GM19324 (cell line): ENCODE data around the gene SMARCB1.

Experiments used
- ATAC-seq: cut with Tn5 transposase; IDR thresholded peaks from one replicate; pipeline ENCODE4 v1.9.1; 2021; ENCODE audit warnings: mild to moderate bottlenecking, moderate library complexity; ENCODE audit not compliant: unreplicated experiment, low FRiP score

Gene SMARCB1

DNA sequence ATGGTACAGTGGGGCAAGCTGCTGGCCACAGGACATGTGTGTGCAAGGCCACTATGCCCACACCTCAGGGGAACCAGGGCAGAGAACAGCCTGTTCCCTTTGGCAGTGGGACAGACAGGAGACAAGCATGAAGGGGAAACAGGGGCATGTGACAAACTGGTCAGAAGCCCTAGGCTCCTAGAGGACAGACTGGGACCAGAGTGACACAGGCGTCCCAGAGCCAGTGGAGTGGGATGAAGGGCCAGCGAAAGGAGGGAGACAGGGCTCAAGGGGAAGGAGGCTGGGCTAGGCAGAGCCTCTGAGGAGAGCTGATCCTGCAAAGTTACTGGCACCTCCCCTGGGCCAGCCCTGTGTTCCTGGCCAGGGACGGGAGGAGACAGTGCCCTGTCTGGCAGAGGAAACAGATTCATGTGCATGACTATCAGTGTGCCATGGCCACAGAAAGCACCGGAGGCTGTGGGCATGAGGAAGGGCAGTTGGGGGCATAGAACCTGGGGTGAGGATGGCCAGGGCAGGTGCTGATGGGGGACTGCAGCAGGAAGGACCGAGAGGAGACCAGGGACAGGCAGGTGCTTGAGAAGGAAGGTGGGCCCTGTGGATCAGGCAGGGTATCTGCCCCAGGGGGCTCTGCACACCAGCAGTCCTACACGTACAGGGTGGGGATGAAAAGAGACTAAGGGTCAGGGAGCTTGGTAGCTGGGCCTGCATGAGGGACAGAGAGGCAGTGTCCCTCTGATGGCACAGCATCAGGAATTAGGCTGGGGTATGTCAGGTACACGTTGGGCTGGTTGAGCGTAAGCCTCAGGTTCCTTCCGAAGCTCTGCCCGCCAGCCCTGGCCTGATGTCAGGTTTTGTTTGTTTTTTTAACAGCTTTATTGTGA lies 42.3 kb downstream of the SMARCB1 start:
- ATAC-seq: no peak

DNA sequence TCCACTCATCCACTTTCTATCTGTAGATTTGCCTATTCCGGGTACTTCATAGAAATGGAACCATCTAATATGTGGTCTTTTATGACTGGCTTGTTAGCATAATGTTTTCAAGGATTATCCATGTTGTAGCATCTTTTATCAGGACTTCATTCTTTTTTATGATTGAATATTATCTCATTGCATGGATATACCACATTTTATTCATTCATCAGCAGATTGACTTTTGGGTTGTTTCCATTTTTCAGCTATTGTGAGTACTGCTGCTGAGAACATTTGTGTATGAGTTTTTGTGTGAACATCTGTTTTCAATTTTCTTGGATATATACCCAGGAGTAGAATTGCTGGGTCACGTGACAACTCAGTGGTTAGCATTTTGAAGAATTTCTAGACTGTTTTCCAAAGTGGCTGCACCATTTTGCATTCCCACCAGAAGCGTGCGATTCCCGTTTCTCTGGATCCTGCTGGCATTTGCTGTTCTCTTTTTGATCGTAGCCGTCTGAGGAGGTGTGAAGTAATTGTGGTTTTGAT lies 43.1 kb downstream of the SMARCB1 start:
- ATAC-seq: no peak

DNA sequence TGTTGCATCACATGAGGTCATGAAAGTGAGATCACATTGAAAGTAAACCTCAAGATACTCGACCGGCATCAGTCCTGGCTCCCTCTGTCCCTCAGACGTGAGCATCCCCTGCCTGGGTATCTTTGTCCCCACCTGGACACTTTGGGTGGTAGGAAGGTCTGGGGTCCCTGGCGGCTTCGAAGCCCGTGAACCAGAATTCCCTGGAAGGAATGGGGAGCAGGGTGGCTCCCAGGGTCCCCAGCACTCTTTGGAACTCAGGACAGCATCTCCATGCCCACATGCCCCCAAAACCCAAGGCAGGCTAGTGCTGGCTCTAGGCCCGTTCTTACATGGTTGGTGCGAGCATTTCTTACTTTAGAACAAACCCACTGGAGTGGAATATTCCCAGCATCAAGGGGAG lies 44.5 kb downstream of the SMARCB1 start:
- no peak for ATAC-seq

DNA sequence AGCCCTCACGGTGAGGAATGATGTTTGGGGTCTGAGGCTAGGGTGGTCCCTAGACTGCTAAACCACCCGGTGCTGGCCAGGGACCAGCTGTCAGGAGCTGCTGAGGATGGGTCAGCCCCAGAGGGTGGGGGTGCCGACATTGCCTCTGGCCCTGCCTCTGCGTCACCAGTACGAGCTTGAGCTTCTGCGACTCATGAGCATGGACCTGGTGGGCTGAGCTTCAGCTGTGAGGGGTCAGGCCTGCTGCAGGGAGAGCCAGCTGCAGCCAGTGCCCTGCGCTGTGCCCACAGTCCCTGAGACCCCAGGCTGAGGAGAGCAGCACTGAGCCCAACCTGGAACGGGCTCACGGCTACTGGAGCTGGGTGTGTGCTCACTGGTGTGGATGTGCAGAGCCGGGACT lies 45.0 kb downstream of the SMARCB1 start:
- no peak for ATAC-seq

DNA sequence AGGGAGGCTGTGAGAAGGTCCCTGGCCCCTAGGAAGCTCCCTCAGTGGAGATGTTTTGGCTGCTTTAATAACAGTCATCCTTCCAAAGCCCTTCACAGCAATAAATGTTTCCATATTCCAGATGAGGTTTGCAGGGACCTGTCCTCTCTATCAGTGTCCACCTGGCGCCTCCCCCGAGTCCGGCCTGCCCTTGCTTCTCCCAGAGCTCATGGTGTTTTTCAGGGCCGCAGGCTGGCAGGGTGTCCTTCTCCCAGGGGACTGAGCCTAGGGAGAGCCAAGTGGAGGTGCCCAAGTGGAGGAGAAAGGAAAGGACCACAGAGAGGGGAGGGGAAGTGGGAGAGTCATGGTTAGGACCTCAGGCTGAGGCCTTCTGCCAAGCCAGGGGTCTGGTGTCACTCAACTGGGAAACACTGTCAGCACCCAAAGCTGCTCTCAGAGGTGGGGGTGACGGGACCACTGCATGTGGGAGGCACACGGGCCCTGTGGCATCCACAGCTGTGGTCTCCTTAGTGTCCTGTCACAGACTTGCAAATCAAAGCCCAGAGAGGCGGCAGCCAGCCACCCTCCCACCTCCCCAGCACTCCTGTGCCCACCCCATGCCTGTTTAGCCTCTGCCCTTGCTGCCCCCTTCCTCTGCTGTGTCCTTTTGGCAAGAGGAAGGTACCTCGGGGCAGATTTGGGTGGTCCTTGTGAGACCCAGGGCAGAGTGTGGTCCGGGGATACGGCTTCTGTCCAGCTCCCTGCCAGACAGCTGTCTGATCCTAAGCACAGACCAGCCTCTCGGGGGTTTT lies 45.7 kb downstream of the SMARCB1 start:
- no peak for ATAC-seq

DNA sequence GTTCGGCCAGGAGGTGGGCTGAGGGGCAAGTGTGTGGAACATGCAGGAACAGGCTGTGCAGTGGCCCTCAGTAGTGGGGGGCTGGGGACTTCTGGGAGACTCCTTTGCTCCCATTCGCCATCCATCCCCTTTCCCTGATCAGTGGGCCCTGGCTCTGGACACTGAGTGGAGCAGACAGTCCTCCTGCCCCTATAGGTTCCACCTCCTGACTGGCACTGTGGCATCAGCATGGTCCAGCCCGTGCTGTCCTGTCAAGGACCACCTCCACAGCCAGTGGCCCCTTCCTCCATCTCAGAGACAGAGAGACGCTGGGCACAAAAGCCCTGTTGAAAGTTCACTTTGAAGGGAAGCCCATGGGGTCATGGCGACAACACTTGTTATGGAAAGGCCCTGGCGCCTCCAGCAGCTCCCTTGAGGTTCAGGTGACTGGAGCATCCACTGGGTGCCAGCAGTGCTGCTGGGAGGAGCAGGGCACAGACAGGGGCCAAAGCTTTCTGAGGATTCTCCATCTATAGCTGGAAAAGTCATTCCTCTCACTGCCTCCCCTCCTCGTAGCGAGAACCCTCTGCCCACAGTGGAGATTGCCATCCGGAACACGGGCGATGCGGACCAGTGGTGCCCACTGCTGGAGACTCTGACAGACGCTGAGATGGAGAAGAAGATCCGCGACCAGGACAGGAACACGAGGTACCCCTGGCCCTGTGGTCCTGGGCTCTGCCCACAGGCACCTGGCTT lies 46.4 kb downstream of the SMARCB1 start:
- no peak for ATAC-seq

DNA sequence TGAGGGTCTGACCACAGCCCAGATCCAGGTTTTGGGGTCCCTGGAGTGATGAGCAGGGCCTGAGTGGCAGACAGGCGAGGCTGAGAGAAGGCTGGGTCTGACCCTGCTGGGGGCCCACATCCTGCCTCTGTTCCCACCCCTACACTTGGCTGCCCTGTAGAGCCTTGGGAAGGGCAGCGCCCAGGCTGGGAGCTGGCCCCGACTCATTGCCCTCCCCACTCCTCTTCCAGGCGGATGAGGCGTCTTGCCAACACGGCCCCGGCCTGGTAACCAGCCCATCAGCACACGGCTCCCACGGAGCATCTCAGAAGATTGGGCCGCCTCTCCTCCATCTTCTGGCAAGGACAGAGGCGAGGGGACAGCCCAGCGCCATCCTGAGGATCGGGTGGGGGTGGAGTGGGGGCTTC lies 47.1 kb downstream of the SMARCB1 start:
- no peak for ATAC-seq

DNA sequence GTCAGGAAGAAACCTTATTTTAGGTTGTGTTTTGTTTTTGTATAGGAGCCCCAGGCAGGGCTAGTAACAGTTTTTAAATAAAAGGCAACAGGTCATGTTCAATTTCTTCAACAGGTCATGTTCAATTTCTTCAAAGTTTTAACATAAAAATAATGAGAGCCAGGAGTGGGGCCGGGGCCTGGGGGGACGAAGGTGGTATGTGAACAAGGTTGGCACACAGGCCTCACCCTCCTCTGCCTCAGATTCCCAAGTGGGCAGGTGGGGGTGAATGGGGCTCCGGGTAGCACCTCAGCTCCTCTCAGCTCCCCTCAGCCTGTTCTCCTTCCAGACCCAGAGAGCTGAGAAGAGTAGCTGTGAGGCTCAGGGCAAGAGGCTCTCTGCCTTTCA lies 47.6 kb downstream of the SMARCB1 start:
- no peak for ATAC-seq

DNA sequence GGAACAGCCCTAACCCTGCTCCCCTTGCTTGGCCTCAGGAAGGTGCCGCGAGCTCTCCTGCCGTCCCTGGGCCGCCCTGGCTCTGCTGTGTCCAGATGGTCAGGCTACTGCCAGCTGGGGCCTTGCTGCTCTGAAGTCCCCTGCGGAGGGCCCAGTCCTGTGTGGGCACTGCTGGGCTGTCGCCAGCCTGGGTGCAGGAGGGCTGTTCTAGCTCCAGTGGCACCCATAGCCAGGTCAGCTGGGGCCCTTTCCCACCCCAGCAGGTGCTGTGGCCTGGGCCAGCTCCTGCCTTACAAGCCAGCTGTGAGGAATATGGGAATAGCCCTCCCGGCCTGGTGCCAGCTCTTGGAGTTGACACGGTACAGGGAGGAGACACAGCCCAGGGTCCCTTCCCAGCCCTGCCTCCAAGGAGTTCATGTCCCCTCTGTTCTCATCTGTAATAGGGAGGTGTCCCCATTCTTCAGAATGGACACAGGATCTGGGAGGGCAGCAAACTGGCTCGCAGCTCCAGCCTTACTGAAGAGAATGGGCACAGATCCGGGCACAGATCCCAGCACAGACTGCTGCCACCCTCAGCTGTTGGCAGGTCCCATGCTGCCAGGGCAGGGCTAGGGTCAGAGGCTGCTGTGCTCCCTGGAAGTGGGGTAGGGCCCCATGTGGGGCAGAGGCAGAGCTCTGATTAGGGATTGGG lies 48.2 kb downstream of the SMARCB1 start:
- no peak for ATAC-seq

DNA sequence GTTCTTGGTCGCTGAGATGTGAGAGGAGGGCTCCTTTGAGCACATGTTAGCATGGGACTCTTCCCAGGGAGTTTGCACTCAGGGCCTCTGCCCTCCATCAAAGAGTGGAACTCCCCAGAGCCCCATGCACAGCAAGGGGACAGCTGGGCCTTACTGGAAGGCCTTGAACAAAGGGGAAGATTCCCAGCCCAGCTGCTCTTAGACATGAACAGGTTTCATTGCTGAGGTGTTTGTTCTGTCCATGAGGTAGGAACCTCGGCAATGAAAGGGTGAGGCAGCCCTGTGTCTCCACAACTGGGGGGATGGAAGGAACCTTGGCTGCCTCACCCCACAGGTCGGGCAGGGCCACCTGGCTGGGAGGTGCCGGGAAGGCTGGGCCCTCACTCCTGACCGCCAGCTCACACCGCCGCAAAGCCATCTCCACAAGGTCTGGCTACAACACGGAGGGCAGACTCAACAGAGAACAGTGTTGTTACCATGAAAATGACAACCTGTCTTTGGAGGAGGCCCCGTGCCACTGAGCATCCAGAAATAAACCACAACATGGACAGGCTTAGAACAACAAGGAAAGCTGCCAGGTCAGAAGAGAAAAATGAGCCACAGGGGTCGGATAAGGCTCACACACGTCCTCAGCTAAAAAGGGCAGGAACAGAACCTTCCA lies 48.8 kb downstream of the SMARCB1 start:
- no peak for ATAC-seq

DNA sequence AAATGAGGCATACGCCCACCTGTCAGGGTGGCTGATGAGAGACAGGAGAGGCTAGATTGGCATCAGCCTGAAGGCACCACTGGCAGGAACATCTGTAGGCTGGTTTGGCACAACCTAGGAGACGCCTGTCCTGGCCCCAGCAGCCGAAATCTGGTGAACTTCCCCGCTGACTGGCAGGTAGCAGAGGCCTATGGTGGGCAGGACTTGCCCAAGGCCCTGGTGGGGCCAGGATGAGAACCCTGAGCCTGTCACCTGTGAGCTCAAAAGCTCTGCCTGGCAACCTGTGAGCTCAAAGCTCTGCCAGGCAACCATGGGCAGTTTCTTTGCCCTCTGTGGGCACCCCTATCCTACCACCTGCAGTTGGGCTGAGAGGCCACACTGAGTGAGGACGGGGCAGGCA lies 49.5 kb downstream of the SMARCB1 start:
- ATAC-seq: no peak

DNA sequence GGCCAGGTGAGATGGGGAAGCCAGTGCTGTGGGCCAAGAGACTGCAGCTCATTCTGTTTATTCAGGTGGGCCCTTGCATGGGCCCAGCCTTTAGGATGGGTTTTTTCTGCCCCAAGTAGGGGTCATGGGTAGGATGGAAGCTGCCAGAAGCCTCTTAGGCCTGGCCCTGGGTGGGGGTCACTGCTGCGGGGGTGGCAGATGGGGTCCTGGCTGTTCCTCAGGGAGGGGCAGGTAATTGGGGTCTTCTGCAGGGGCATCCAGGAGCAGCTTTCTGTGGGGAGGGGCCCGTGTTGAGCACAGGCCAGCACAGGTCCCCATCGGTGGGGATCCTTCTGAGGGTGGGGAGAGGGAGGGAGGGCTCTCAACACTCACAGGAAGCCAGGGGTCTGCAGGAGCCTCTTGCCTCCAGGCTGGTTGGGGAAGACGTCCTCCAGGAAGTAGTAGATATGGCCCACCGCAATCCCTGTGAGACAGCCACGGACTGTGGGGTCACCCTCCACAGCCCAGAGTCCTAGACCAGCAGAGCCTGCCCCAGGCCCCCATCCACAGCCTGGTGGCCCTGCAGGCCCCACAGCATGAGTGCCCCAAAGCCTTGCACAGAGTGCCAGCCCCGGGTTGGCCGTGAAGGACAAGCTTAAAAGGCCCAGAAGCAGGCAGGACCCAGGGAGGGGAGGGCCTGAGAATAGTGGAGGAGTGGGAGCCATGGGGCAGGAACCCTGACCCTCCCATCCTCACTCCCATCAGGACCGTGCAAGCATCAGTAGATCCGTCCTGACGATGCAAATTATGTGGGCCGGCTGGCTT lies 50.1 kb downstream of the SMARCB1 start:
- no peak for ATAC-seq

DNA sequence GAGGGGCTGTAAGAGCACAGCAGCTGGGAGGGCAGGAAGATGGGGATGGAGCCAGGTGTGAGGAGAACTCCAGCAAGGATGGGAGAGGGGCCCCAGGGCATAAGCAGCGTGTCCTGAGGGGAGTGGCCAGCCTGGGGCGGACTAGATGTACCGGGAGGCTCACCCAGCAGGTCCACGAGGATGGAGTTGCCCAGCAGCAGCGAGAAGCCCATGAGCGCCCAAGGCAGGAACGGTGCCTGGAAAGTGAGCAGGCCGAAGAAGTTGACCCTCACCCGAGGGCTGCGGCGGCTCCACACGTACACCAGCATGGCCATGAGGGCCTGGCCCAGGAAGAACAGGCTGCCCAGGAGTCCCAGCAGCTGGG lies 50.7 kb downstream of the SMARCB1 start:
- no peak for ATAC-seq

DNA sequence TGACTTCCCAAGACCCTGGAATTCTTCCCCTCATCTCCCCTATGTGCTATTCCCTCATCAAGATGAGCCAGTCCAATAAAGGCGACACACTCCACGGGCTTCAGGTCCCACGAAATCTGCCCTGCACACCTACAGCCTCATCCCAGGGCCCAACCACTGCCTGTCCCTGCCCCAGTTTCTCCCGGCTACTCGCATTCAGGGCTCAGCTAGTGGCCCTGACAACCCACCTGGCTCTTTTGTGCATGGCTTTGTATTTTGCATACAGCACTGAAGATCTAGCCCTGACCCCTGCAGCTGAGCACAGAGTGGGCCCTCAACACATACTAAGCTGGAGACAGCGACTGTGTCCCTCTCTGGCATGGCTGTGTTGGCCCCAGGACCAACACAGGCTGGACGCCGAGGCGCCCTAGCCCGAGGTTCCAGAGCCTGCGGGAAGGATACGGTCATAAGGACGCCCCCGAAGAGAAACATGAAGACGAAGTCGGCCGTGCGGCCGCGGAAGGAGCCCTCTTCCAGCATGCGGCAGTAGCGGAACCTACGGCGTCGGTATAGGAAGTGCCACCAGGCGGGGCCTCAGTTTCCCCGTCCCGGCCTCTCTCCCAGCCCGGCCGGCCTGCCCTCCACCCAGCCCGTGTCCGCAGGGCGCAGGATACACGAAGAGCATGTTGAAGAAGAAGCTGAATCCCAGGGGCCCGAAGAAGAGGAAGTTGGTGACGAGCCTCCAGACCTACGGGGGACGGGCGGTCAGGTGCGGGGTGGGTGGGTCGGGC lies 51.3 kb downstream of the SMARCB1 start:
- peak; percentile 10 for ATAC-seq

DNA sequence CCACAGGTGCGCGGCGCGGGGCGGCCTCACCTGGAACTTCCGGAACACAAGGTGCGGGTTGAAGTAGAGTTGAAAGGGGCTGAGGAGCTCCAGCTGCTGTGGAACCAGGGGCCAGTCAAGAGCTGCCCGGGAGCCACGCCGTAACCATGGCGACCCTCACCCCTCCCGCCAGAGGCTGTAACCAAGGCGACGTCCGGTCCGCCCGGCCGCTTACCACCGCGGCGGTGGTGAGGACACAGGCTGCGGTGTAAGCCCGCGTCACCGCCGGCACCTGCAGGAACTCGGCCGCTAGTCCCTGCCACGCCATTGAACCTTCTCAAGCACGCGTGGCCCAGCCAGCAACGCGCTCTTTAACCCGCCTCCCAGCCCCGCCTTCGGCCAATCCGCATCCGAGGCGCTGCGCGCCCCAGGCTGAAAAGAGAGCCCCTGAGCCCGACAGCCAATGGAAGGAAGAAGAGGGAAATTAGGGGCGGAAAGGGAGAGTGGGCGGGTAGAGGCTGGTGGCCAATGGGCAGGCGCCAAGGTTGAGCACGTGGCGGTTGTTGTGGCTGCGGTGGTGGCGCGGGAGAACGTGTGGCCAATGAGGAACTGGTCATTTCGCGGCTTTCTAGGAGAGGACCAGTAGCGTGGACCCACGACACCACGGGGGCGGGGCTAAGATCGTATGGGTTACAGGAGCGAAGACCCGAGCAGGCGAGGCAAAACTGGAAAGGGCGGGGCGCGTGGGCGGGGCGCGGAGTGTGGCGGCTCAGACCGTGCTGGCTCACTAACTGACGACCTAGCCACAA lies 52.1 kb downstream of the SMARCB1 start, which contains the start of gene DERL3:
Gene DERL3, minus strand, starts transcription at position 326 of the 788 bp plus-strand sequence. Its CDS starts 19 bp downstream, at position 307.
- peak; percentile 89 for ATAC-seq

DNA sequence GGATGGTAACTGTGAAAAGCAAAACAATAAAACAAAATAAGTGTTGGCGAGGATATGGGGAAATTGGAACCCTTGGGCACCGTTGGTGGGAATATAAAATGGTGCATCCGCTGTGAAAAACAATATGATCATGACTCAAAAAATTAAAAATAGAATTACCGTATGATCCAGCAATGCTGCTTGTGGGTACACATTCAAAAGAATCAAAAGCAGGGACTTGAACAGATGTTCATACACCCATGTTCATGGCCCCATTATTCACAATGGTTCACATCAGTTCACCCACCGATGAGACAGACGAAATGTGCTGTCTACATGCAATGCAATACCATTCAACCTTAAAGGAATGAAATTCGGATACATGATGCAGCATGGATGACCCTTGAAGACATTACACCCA lies 53.3 kb downstream of the SMARCB1 start:
- ATAC-seq: no peak

DNA sequence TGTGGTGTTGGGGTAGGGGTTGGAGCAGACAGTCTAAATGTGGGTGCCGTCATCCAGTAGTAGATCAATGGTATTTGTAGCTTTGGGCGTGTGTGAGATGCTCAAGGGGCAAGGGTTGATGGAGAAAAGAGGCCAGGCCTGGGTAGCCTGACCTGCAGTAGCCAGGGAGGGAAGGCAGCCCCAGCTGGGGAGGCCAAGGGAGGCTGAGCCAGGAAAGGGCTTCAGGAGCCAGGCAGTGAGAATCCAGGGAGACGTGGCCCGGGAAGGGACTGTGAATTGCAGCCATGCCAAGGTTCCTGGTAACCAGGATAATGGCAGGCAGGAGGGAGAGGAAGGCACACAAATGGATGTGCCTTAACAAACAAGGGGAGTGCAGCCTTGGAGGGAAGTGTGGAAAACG lies 54.5 kb downstream of the SMARCB1 start:
- ATAC-seq: no peak
